GM18909 (cell line): ENCODE measurements around the gene CDK17.

ENCODE experiments used
- ATAC-seq: cut with Tn5 transposase; IDR thresholded peaks from one replicate; pipeline ENCODE4 v1.9.1; 2021; ENCODE audit warnings: mild to moderate bottlenecking; ENCODE audit not compliant: unreplicated experiment, poor library complexity

Gene CDK17

GRCh38 chr12:96247563-96247962, 152.7 kb downstream of the CDK17 start:
- no peak for ATAC-seq

GRCh38 chr12:96246926-96247505, 153.2 kb downstream of the CDK17 start:
- no peak for ATAC-seq

GRCh38 chr12:96244826-96245225, 155.4 kb downstream of the CDK17 start:
- ATAC-seq, result no peak

GRCh38 chr12:96242597-96242996, 157.6 kb downstream of the CDK17 start:
- ATAC-seq, result no peak

- ATAC-seq, result no peak
These were observed 158.4 kb downstream of the CDK17 start for GRCh38 chr12:96241846-96242256.

GRCh38 chr12:96241431-96241830, 158.8 kb downstream of the CDK17 start:
- ATAC-seq, result no peak

GRCh38 chr12:96240656-96241055, 159.6 kb downstream of the CDK17 start:
- no peak for ATAC-seq

- ATAC-seq, result no peak
These were observed 160.3 kb downstream of the CDK17 start for GRCh38 chr12:96239711-96240635.

GRCh38 chr12:96238336-96239047, 161.7 kb downstream of the CDK17 start:
- ATAC-seq, result no peak

- no peak for ATAC-seq
These were observed 162.7 kb downstream of the CDK17 start for GRCh38 chr12:96237465-96238077.

- no peak for ATAC-seq
These were observed 163.2 kb downstream of the CDK17 start for GRCh38 chr12:96237035-96237434.

- no peak for ATAC-seq
These were observed 163.9 kb downstream of the CDK17 start for GRCh38 chr12:96236221-96236822.

- ATAC-seq, result no peak
These were observed 164.8 kb downstream of the CDK17 start for GRCh38 chr12:96235484-96235826.

- ATAC-seq, result no peak
These were observed 165.4 kb downstream of the CDK17 start for GRCh38 chr12:96234591-96235483.

- ATAC-seq, result no peak
These were observed 166.2 kb downstream of the CDK17 start for GRCh38 chr12:96233939-96234461.

- ATAC-seq, result no peak
These were observed 167.1 kb downstream of the CDK17 start for GRCh38 chr12:96233168-96233567.

- no peak for ATAC-seq
These were observed 169.6 kb downstream of the CDK17 start for GRCh38 chr12:96230646-96231045.

GRCh38 chr12:96228566-96229248, 171.5 kb downstream of the CDK17 start:
- ATAC-seq, result no peak
